Measurements from ENCODE around the gene LCNL1. TPM values are rescaled to one million over a fixed set of nuclear protein-coding genes. Genes with fewer than 3 reads are reported as not detected.

Gene LCNL1
- total RNA-seq, 1 donor from 2014 or later, result not detected

DNA sequence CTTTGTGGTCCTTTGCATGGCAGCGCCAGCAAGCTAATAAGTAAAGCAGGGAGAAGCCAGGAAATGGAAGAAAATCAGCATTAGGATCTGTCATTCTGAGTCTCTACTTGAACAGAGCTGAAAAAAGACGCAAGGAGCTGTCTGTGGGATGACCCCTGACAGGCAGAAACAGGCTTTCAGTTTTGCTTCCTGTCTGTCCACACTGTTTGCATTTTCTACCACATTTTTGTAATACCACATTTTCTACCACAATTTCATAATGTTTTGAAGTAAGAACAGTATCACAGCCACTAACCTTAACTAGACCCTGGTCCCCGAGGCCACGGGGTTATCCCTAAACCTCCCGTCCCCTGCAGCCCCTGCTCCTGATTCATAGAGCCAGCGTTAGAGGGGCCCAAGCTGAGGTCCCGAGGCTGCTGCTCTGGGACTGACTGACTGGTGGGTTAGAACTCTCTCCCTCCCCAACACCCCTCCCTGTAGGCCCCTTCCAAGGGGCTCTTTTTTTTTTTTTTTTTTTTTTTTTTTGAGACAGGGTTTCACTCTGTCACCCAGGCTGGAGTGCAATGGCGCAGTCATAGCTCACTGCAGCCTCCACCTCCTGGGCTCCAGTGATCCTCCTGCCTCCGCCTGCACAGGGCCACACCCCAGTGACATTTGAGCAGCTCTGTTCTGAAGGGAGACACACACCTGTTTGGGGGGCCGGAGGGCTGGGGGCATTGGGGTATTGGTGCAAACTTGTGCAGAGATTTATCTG lies 17.6 kb downstream of the LCNL1 start:
- Histone ChIP-seq H3K9ac (no peak overlapping the region), H2AFZ (replicated peaks) (no peak overlapping the region)
- H3K4me3 Mint-ChIP-seq, result no peak overlapping the region

DNA sequence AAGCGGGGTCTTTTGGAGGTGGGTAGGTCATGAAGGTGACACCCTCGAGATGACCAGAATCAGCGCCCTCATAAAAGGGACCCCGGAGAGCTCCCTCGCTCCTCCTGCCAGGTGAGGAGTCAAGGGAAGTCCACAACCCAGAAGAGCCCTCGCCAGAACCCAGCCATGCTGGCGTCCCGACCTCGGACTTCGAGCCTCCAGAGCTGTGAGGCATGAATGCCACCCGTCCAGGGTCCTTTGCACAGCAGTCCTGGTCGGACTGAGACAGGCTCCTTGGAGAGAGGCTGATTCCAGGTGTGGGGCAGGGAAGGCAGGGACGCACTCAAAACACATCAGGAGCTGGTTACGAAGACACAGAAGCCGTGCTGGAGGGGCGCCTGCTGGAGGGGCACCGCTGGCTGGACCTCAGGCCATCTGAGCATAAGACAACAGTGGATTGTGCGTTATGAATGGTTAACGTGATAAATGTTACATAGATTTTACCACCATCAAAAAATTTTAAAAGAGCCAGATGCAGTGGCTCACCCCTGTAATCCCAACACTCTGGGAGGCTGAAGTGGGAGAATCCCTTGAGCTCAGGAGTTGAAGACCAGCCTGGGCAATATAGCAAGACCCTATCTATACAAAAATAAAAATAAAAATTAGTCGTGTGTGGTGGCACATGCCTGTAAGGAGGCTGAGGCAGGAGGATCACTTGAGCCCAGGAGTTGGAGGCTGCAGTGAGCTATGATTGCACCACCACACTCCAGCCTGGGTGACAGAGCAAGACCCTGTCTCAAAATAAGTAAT lies 19.3 kb downstream of the LCNL1 start:
- Histone ChIP-seq H3K4me1 (peaks cover 3% of the 10 kb centered on the region), H3K27ac (no peak overlapping the region), H3K79me2 (ENCODE audit: low read depth) (no peaks in the 10 kb centered on the region), H4K20me1 (ENCODE audit: low read depth) (no peaks in the 10 kb centered on the region), H3K36me3 (no peaks in the 10 kb centered on the region), H2AFZ (replicated peaks) (no peak overlapping the region), H3K4me3 (no peak overlapping the region), H3K27me3 (peaks cover 4% of the 10 kb centered on the region), H3F3A (ENCODE audit: low read depth) (peaks cover 4% of the 10 kb centered on the region), H3K9me3 (ENCODE audit: low read depth) (no peaks in the 10 kb centered on the region), H3K9ac (no peak overlapping the region), H3K4me2 (no peak overlapping the region)
- H3K27me3 Mint-ChIP-seq (ENCODE audit: insufficient read depth, low read depth), result peaks cover 26% of the 10 kb centered on the region
- DNase-seq (ENCODE audit: low spot score), result no peak
- no peaks in the 10 kb centered on the region for H3K36me3 Mint-ChIP-seq
- H3K4me3 Mint-ChIP-seq, result no peak overlapping the region
- TF ChIP-seq EZH2 (IDR thresholded peaks at IDR 0.05), result no peak
- TF ChIP-seq, protein P1, sequence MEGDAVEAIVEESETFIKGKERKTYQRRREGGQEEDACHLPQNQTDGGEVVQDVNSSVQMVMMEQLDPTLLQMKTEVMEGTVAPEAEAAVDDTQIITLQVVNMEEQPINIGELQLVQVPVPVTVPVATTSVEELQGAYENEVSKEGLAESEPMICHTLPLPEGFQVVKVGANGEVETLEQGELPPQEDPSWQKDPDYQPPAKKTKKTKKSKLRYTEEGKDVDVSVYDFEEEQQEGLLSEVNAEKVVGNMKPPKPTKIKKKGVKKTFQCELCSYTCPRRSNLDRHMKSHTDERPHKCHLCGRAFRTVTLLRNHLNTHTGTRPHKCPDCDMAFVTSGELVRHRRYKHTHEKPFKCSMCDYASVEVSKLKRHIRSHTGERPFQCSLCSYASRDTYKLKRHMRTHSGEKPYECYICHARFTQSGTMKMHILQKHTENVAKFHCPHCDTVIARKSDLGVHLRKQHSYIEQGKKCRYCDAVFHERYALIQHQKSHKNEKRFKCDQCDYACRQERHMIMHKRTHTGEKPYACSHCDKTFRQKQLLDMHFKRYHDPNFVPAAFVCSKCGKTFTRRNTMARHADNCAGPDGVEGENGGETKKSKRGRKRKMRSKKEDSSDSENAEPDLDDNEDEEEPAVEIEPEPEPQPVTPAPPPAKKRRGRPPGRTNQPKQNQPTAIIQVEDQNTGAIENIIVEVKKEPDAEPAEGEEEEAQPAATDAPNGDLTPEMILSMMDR (IDR thresholded peaks at IDR 0.05), result no peak
- no peak for TF ChIP-seq EZH2phosphoT487 (IDR thresholded peaks at IDR 0.05)
- H3K4me1 Mint-ChIP-seq, result peaks cover 10% of the 10 kb centered on the region
- no peak overlapping the region for H3K27ac Mint-ChIP-seq
- peaks cover 7% of the 10 kb centered on the region for H3K9me3 Mint-ChIP-seq

More for the DNA sequence above, 17.6 kb downstream of the LCNL1 start:
- H3F3A ChIP-seq (ENCODE audit: low read depth), result peaks cover 4% of the 10 kb centered on the region
- no peaks in the 10 kb centered on the region for H4K20me1 ChIP-seq (ENCODE audit: low read depth)
- DNase-seq (ENCODE audit: low spot score), result no peak
- H3K9me3 Mint-ChIP-seq, result peaks cover 7% of the 10 kb centered on the region
- no peaks in the 10 kb centered on the region for H3K9me3 ChIP-seq (ENCODE audit: low read depth)
- no peak overlapping the region for H3K27ac ChIP-seq
- H3K27ac Mint-ChIP-seq, result no peak overlapping the region
- H3K4me1 Mint-ChIP-seq, result peaks cover 10% of the 10 kb centered on the region
- peaks cover 24% of the 10 kb centered on the region for H3K27me3 Mint-ChIP-seq (ENCODE audit: insufficient read depth, low read depth)
- no peak overlapping the region for H3K4me2 ChIP-seq
- TF ChIP-seq EZH2 (IDR thresholded peaks at IDR 0.05), result no peak
- TF ChIP-seq, protein P1 (IDR thresholded peaks at IDR 0.05), result no peak
- TF ChIP-seq EZH2phosphoT487 (IDR thresholded peaks at IDR 0.05), result no peak
- no peak overlapping the region for H3K4me3 ChIP-seq
- peaks cover 12% of the 10 kb centered on the region for H3K27me3 ChIP-seq
- no peaks in the 10 kb centered on the region for H3K36me3 ChIP-seq
- H3K36me3 Mint-ChIP-seq, result no peaks in the 10 kb centered on the region
- no peaks in the 10 kb centered on the region for H3K79me2 ChIP-seq (ENCODE audit: low read depth)
- peaks cover 11% of the 10 kb centered on the region for H3K4me1 ChIP-seq

DNA sequence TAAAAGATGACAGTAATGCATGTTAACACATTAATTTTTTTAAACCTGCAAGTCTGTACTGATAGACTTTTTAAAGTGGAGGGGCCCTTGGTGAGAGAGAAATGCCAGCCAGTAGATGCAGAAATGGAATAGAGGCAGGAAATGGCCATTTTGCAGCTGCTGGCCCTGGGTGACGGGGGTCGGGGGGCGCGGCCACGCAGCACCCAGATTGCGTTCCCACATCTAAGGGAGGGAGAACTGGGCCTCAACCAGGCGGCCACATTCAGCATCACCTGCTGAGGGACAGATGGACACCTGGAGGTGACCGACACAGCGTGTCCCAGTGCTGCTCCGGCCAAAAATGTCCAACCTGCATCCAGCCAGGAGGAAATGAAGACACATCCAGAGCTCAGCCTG lies 19.9 kb downstream of the LCNL1 start:
- Mint-ChIP-seq H3K36me3 (no peaks in the 10 kb centered on the region), H3K27ac (no peak overlapping the region), H3K4me1 (peaks cover 9% of the 10 kb centered on the region), H3K9me3 (peaks cover 7% of the 10 kb centered on the region), H3K4me3 (no peak overlapping the region), H3K27me3 (ENCODE audit: insufficient read depth, low read depth) (peaks cover 22% of the 10 kb centered on the region)
- no peaks in the 10 kb centered on the region for H3K9me3 ChIP-seq (ENCODE audit: low read depth)
- H3K9ac ChIP-seq, result no peak overlapping the region
- H3K27ac ChIP-seq, result no peak overlapping the region
- TF ChIP-seq EZH2 (IDR thresholded peaks at IDR 0.05), result no peak
- TF ChIP-seq, protein P1 (IDR thresholded peaks at IDR 0.05), result no peak
- no peak for TF ChIP-seq EZH2phosphoT487 (IDR thresholded peaks at IDR 0.05)
- H3K4me3 ChIP-seq, result no peak overlapping the region
- no peaks in the 10 kb centered on the region for H4K20me1 ChIP-seq (ENCODE audit: low read depth)
- peaks cover 4% of the 10 kb centered on the region for H3F3A ChIP-seq (ENCODE audit: low read depth)
- no peak for DNase-seq (ENCODE audit: low spot score)
- H3K79me2 ChIP-seq (ENCODE audit: low read depth), result no peaks in the 10 kb centered on the region
- H2AFZ ChIP-seq (replicated peaks), result no peak overlapping the region
- no peaks in the 10 kb centered on the region for H3K4me1 ChIP-seq
- no peak overlapping the region for H3K4me2 ChIP-seq
- no peaks in the 10 kb centered on the region for H3K27me3 ChIP-seq
- no peaks in the 10 kb centered on the region for H3K36me3 ChIP-seq
